ENCODE results near the gene OR2B2. TPM values are rescaled to one million over a fixed set of nuclear protein-coding genes. Genes with fewer than 3 reads are reported as not detected.

The OR2B2 gene
- total and polyA plus RNA-seq, 2 of the 4 experiments (the other 2 are of a cell fraction): not detected

DNA sequence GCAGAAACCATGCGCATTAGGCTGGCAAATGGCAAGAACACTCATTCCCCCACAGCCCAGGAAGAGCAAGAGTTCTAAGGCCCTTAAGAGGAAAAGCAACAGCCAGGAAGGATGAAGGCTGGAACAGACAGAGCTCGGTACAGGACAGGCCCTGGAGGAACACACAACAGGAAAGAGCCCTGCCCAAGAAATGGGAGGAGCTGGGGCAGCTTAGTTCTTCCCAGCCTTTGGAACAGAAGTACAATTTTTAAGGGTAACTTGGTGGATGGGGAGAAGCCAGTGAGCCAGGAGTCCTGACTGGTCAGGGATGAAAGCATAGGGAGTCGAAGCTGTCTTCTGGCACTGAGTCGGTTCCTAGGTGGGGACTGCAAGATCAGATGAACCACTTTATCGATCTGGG lies 32.4 kb downstream of the OR2B2 start:
- 86% methylated on average over 2 of the region's 5 CpGs; no CpG with 5 or more reads in 1 of the 2 experiments for WGBS, 2 experiments (ENCODE audit: extremely low coverage in 2 of 2, insufficient read length in 1 of 2)
- H2BK15ac ChIP-seq (ENCODE audit: low read depth, low read length): no peak overlapping the region
- ChIA-PET POLR2A (ENCODE audit: unreplicated experiment) (no interaction called here), CTCF (no interaction called here)
- no peak for TF ChIP-seq SMC3 (IDR thresholded peaks at IDR 0.05; ENCODE audit: low read depth, low read length)
- TF ChIP-seq RAD21 (IDR thresholded peaks at IDR 0.05; ENCODE audit: low read length): no peak
- TF ChIP-seq MAZ (IDR thresholded peaks at IDR 0.05; ENCODE audit: borderline replicate concordance, low read depth, low read length): no peak
- TF ChIP-seq, protein P1, sequence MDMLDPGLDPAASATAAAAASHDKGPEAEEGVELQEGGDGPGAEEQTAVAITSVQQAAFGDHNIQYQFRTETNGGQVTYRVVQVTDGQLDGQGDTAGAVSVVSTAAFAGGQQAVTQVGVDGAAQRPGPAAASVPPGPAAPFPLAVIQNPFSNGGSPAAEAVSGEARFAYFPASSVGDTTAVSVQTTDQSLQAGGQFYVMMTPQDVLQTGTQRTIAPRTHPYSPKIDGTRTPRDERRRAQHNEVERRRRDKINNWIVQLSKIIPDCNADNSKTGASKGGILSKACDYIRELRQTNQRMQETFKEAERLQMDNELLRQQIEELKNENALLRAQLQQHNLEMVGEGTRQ (IDR thresholded peaks at IDR 0.05; ENCODE audit: low read depth, low read length): no peak
- no peak for TF ChIP-seq NFE2L2 (IDR thresholded peaks at IDR 0.05; ENCODE audit: low read depth, low read length)
- TF ChIP-seq MXI1 (IDR thresholded peaks at IDR 0.05; ENCODE audit: borderline replicate concordance, low read depth, low read length): no peak
- TF ChIP-seq RFX5 (IDR thresholded peaks at IDR 0.05; ENCODE audit: low read depth, low read length): no peak
- no peak for DNase-seq
- no peak overlapping the region for H2AFZ ChIP-seq (replicated peaks; ENCODE audit: low read length, poor library complexity)
- no peak overlapping the region for H3K27ac ChIP-seq (ENCODE audit: insufficient read depth, low read length)
- H2AK9ac ChIP-seq (replicated peaks; ENCODE audit: low read depth, low read length, poor library complexity): no peak overlapping the region
- no peak overlapping the region for H2AK5ac ChIP-seq (ENCODE audit: low read depth, low read length)
- H3K4me3 ChIP-seq (ENCODE audit: insufficient read depth, low read depth, low read length): no peak overlapping the region
- in situ Hi-C loops (cut with MboI; ENCODE audit: low sequenced_read_pairs): no loop called here
- intact Hi-C loops (cut with micrococcal nuclease): no loop called here
- ATAC-seq (ENCODE audit: low read depth): no peak
- no peaks in the 10 kb centered on the region for H4K20me1 ChIP-seq (ENCODE audit: insufficient read depth, low read length)
- no peaks in the 10 kb centered on the region for H3K79me1 ChIP-seq (ENCODE audit: low read depth in 1 of 2, low read length in 2 of 2)
- H3K23ac ChIP-seq (ENCODE audit: low read depth, low read length): no peak overlapping the region
- H4K8ac ChIP-seq (ENCODE audit: low read depth in 2 of 2, low read length in 2 of 2): no peak overlapping the region
- H3K14ac ChIP-seq (replicated peaks; ENCODE audit: low read depth, low read length): no peak overlapping the region
- 0 out of 2 replicates have a peak overlapping the region, but pooled peaks have one; percentile 15 for H2BK120ac ChIP-seq (ENCODE audit: low read depth, low read length)
- BruUV-seq (replicated peaks): no TSS peak
- H3K9me1 ChIP-seq (ENCODE audit: insufficient read depth, low read length): no peaks in the 10 kb centered on the region
- 0 out of 2 replicates have a peak overlapping the region, but pooled peaks have one; percentile 37 for H4K91ac ChIP-seq (ENCODE audit: insufficient read depth, low read depth, low read length)
- no peak overlapping the region for H4K5ac ChIP-seq (ENCODE audit: low read depth, low read length)
- no peak overlapping the region for H3K18ac ChIP-seq (ENCODE audit: low read depth, low read length)
- H3K9me3 ChIP-seq (ENCODE audit: control insufficient read depth, insufficient read depth, low read length): no peaks in the 10 kb centered on the region
- no peak overlapping the region for H3K4me2 ChIP-seq (ENCODE audit: low read depth, low read length)
- no peaks in the 10 kb centered on the region for H3K27me3 ChIP-seq (ENCODE audit: control insufficient read depth, insufficient read depth, low read length)
- no peak overlapping the region for H3K56ac ChIP-seq (ENCODE audit: extremely low read depth, insufficient read depth, low read length)
- no peaks in the 10 kb centered on the region for H3K4me1 ChIP-seq (ENCODE audit: control insufficient read depth, insufficient read depth, low read length)
- no peak overlapping the region for H3K4ac ChIP-seq (ENCODE audit: low read depth, low read length)
- no peak overlapping the region for H2BK20ac ChIP-seq (ENCODE audit: low read depth, low read length)
- dilution Hi-C loops (cut with HindIII; ENCODE audit: low sequenced_read_pairs, unreplicated experiment): loop anchor here (25.0 kb wide), 1 partner anchor 743 kb away; a partner anchor contains a TSS
- no peak overlapping the region for H3K9ac ChIP-seq (ENCODE audit: low read depth, low read length)
- H2BK5ac ChIP-seq (ENCODE audit: low read depth, low read length, poor library complexity, severe bottlenecking): no peak overlapping the region
- no peaks in the 10 kb centered on the region for H3K36me3 ChIP-seq (ENCODE audit: control insufficient read depth, insufficient read depth, low read length)

Measured in IMR-90 (cell line).